ENCODE data around the gene WDR20.
"Not testable (repeated sequence)": the region's sequence is repeated elsewhere in the genome, so short reads cannot be mapped to it uniquely, and the experiment has no call there.

WDR20 gene

DNA sequence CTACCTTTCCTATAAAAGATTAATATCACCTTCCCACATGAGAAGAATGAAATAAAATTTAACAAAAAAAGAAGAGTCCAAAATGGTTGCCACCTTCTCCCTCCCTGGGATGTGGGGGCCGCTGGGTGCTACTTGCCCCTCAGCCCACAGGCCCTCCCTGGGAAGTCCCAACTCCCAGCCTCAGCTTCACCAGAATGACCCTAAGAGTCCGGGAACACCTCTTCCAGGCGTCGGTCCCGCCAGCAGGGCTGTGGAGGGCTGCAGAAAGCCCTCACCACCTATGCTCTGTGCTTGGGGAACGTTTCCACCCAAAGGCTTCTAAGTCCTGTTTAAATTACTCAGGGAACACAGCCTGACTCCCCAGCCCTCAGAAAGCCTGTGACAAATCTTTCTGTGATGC is 93.4 kb downstream of the WDR20 start:
- H3K27ac ChIP-seq = no peak overlapping the region
- TF ChIP-seq, protein P1, sequence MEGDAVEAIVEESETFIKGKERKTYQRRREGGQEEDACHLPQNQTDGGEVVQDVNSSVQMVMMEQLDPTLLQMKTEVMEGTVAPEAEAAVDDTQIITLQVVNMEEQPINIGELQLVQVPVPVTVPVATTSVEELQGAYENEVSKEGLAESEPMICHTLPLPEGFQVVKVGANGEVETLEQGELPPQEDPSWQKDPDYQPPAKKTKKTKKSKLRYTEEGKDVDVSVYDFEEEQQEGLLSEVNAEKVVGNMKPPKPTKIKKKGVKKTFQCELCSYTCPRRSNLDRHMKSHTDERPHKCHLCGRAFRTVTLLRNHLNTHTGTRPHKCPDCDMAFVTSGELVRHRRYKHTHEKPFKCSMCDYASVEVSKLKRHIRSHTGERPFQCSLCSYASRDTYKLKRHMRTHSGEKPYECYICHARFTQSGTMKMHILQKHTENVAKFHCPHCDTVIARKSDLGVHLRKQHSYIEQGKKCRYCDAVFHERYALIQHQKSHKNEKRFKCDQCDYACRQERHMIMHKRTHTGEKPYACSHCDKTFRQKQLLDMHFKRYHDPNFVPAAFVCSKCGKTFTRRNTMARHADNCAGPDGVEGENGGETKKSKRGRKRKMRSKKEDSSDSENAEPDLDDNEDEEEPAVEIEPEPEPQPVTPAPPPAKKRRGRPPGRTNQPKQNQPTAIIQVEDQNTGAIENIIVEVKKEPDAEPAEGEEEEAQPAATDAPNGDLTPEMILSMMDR (IDR thresholded peaks at IDR 0.05) = no peak
- TF ChIP-seq ZFX (IDR thresholded peaks at IDR 0.05; ENCODE audit: borderline replicate concordance) = no peak

DNA sequence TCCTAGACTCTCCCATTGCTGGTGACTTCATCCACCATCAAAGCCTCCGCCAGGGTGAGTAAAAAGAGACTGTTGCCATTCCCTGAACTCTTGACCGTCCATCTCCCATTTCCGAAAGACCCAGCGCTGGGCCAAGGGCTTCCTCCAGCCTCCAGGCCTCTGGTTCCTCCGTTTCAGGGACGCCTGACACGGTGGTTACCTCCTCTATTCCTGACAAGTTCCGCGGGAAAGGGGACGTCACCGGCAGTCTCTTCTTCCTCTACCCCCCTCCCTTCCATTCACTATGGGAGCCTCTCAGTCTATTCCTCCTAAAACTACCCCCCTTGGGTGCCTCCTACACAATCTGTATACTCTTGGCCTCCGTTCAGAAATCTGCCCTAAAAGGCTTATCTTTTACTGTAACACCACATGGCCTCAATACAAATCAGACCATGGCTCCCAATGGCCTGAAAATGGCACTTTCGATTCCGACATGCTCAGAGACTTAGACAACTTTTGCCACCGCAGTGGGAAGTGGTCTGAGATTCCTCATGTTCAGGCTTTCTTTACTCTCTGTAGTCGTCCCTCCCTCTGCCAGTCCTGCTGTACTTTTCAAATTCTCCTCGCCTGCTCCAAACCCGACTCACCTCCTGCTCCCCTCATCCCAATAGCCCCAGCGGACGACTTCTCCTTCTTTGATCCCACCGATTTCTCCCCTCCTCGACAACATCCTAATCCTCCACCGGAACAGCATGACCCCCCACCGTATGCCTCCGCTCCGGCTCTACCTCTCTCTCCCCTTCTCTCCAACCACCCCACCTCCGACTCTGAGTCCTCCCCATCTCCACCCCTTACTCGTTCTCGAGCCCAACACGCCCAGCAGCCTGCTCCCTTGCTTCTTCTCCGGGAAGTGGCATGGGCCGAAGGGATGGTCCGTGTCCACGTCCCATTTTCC is 94.9 kb downstream of the WDR20 start:
- peak overlapping the region; percentile 31 for H3K27ac ChIP-seq
- TF ChIP-seq ZFX (IDR thresholded peaks at IDR 0.05; ENCODE audit: borderline replicate concordance) = no peak
- TF ChIP-seq, protein P1 (IDR thresholded peaks at IDR 0.05) = no peak

DNA sequence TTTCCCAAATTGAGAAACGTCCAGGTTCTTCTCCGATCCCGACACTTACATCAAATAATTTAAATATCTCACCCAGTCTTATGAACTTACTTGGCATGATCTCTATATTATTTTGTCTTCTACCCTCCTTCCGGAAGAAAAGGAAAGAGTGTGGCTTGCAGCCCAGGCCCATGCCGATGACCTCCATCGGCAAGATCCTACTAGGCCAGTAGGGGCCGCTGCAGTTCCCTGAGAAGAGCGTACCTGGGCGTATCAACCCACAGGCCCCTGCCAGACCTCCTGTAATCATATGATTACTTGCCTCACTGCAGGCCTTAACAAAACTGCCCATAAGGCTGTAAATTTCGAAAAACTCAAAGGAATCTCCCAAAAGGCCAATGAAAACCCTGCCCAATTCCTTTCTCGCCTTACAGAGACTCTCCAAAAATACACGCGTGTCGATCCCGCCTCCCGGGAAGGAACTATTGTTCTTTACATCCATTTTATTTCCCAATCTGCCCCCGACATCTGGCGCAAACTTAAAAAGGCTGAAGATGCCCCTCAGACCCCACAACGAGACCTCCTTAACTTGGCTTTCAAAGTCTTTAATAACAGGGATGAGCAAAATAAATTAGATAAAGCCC is 95.7 kb downstream of the WDR20 start:
- TF ChIP-seq ZFX (IDR thresholded peaks at IDR 0.05; ENCODE audit: borderline replicate concordance) = no peak
- TF ChIP-seq, protein P1 (IDR thresholded peaks at IDR 0.05) = peak; percentile 96
- H3K27ac ChIP-seq = peak overlapping the region; percentile 31

GRCh38 chr14:102236026-102236425 is 96.3 kb downstream of the WDR20 start:
- TF ChIP-seq, protein P1 (IDR thresholded peaks at IDR 0.05) = no peak
- TF ChIP-seq ZFX (IDR thresholded peaks at IDR 0.05; ENCODE audit: borderline replicate concordance) = no peak
- no peak overlapping the region for H3K27ac ChIP-seq

DNA sequence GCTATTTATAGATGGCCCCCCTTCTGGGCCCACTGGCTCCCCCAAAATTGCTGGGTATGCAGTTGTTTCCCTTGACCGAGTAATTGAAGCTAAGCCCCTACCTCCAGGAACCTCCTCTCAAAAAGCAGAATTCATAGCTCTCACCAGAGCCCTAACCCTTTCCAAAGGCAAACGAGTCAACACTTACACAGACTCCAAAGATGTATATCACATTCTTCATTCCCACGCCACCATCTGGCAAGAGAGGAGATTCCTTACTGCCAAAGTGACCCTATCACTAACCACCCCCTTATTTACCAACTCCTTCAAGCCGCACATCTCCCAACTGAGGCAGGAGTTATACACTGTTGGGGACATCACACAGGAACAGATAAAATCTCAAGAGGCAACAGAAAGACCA is 98.4 kb downstream of the WDR20 start:
- no peak overlapping the region for H3K27ac ChIP-seq
- TF ChIP-seq ZFX (IDR thresholded peaks at IDR 0.05; ENCODE audit: borderline replicate concordance) = no peak
- TF ChIP-seq, protein P1 (IDR thresholded peaks at IDR 0.05) = no peak

- H3K27ac ChIP-seq = no peak overlapping the region
- TF ChIP-seq ZFX (IDR thresholded peaks at IDR 0.05; ENCODE audit: borderline replicate concordance) = no peak
- TF ChIP-seq, protein P1 (IDR thresholded peaks at IDR 0.05) = no peak
These were observed 99.1 kb downstream of the WDR20 start for GRCh38 chr14:102238766-102239165.

- H3K27ac ChIP-seq = no peak overlapping the region
- TF ChIP-seq ZFX (IDR thresholded peaks at IDR 0.05; ENCODE audit: borderline replicate concordance) = no peak
- TF ChIP-seq, protein P1 (IDR thresholded peaks at IDR 0.05) = no peak
These were observed 99.5 kb downstream of the WDR20 start for GRCh38 chr14:102239231-102239630.

GRCh38 chr14:102240481-102240880 is 100.8 kb downstream of the WDR20 start:
- not testable (repeated sequence) for H3K27ac ChIP-seq
